Non-pigmented ciliary epithelial cell (primary cell): Measurements from ENCODE around the gene RFFL.
"Not testable (repeated sequence)": the region's sequence is repeated elsewhere in the genome, so short reads cannot be mapped to it uniquely, and the experiment has no call there.

ENCODE experiments used
- DNase-seq: peaks from one replicate; pipeline ENCODE4 v3.0.0-alpha.2; 2010; ENCODE audit warnings: low read depth

The RFFL gene

DNA sequence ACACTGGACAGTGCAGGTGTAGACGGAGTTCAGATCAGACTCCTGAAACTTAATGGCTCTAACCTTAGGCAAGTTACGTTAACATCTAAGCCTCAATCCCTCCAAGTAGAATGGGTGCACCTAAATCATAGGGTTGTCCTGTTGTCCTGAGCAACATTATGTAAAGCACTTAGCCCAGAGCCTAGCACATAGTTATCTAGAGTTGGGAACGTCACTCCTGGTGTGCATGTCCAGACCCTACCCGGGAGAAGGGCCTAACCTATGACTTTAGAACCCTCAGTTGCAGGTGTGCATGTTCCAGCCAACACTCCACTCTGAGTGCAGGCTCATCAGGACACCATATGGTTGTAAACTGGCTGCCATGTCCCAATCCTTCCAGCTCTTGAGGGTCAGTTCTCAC lies 57.2 kb downstream of the RFFL start:
- DNase-seq = no peak

DNA sequence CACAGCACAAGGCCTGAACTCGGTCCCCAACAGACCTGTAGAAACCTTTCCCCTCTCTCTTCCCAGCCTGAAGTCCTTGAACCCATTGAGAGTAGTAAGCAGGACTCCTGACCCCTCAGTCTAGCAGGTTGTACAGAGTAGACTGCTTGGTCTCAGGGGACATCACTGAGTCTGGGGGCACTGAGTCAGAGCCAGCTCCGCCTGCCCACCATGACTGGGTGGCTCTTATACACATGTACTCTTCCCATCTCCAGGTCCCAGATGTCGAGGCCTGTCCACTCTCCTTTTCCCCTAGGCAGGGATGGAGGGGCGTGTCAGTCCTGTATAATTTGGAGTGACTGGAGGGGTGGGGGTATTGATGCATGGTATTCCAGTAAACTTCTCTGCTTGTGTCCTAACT lies 59.7 kb downstream of the RFFL start:
- no peak for DNase-seq

DNA sequence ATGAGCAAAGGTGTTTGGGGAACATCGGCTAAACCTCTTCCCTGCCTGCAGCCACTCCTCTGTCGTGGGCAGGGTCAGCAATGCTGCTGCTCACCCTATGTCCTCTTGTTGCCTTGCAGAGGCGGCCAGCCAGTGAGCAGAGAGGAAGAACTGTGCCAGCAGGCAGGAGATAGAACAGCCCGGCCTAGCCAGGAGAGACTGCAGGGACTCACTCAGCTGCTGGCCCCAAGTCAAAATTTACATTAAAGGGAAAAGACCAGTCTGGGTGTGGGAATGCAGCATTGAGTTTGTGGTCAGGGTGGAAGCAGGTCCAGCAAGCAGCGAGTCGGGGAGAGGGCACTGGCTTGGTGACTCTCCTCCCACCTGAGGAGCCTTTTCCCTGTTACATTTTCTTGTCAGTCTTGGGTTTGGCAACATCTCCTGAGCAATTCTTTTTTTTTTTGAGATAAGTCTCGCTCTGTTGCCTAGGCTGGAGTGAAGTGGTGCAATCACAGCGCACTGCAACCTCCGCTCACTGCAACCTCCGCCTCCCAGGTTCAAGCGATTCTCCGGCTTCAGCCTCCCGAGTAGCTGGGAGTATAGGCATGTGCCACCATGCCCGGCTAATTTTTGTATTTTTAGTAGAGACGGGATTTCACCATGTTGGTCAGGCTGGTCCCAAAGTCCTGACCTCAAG lies 60.5 kb downstream of the RFFL start:
- DNase-seq = no peak

DNA sequence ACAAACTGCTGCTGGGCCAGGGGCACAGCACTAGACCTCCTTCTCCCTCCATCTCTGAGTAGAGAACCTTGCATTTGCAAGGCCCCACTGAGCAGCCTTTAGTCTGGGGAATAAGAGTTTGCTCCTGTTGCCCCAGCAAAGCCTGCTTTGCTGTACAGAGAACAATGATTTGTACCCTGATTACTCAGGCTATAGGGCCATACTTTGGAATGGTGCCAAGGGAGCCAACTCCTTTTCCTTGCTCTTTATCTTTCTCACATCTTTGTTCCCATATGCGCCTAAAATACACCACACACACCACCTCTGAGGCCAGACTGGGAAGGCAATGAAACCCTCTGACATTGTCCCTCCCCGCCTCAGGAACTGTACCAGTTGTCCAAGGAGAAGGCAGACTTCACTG lies 62.0 kb downstream of the RFFL start:
- no peak for DNase-seq

DNA sequence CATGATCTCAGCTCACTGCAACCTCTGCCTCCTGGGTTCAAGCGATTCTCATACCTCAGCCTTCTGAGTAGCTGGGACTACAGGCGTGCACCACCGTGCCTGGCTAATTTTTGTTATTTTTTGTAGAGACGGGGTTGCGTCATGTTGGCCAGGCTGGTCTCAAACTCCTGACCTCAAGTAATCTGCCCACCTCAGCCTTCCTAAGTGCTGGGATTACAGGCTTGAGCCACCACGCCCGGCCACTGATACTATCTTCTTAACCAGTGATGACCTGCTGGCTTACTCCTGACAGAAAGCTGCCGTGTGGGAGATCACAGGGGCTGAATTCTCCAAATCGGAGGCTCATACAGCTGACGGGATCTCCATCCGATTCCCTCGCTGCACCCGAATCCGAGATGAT lies 62.5 kb downstream of the RFFL start:
- not testable (repeated sequence) for DNase-seq

DNA sequence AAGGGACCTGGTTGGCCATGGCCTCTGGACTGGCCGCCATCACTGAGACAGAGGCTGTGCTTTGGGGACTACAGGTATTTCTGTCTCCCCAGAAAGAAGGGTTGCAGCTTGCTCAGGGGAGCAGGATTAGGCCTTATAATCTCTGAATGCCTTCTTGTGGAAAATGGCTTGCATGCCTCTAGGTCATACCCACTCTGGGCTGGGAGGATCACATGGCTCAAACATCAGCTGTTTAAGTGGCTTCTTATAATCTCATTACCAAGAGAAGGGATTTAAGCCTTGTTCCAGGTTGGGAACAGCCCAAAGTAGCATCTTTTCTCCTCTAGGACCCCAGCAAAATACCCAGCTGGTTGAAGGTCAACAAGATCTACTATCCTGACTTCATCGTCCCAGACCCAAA lies 64.1 kb downstream of the RFFL start:
- DNase-seq = no peak

DNA sequence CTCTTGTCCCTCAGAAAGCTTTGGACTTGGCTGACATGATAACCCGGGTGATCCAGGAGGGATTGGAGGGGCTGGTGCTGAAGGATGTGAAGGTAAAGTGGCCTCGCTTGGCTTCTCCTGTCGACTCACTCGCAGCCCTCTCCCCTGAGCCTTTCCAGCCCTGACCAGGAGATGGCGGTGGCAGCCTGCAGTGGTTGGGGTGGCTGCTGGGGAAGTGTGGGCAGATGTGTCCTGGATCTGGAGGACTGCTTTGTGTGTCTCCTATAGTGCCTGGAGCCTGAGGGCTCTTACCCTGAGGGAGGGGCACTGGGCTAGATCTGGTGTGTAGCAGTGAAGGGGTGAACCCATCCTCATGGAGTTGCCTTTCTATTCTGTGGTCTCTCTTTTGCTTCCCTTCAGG lies 65.3 kb downstream of the RFFL start:
- DNase-seq = no peak

DNA sequence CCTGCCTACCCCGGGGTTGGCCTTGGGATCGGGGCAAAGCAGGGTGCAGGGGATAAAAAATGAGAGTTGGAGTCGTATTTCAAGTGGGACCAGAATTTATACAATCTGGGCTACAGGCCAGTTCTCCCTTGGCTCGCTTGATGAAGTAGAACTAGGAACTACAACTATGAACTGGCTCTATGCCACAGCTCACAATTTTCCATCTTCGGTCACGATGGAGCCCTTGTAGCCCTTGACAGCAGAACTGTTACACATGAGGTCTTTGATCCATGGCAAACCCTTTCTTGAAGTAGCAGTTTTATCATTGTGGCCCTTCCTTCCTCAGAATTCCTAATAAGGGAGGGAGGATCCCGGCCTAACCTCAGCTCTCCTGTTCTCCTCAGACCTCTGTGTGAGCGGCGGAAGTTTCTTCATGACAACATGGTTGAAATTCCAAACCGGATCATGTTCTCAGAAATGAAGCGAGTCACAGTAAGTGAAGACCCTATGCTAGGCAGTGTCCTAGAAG lies 66.1 kb downstream of the RFFL start:
- peak; percentile 55 for DNase-seq

DNA sequence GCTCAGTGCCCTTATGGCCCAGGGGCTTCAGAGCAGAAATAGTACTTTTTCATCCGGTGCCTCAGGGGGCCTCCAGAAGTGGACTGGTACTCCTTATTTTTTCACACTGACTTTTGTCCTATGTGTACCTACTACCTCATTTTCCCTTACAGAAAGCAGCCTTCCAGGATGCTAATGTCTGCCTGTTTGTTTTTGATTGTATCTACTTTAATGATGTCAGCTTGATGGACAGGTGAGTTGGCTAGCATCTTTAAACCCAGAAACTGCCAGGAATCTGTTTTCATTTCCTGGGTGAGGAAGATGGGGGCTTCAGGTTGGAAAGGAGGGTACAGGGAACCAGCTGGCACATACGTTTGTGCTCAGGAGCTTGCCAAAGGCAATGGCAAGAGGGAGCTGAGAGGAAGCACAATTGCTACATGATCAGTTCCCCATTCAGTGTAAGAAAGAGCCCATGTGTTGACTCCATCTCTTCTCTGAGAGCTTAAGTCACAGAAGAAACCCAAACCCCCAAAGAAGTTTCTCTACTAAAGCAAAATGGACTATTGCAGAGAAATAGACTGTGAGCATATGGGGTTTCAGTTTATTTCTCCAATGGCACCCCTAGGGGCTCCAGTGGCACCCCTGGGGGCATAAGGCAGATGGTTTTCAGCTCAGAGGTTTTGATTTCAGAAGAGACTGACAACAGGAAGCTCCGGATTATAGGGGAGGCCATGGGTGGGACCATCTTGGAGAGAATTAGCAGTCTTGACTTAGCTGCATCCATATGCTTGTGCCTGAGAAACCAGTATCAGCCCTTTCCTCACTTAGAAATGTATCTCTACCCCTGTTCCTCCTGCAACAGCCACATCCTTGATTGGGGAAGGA lies 66.9 kb downstream of the RFFL start:
- DNase-seq = no peak

DNA sequence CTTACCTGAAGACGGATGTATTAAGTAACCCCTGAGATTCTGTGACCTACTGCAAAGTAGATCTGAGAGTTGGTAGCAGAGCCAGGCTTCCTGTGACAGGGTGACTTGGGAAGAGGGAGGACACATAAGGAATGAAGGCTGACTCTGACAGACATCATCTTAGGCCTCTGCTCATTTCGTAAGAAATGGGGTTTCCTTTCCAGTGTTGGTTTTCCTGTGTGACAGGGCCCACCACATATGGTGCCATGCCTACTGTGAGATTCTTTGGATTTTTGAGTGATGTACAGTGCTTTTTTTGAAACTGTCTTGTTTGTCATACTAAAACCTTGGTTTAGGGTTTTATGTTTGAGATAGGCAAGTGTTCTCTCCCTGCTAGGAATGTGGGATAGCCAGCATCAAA lies 70.5 kb downstream of the RFFL start:
- no peak for DNase-seq

DNA sequence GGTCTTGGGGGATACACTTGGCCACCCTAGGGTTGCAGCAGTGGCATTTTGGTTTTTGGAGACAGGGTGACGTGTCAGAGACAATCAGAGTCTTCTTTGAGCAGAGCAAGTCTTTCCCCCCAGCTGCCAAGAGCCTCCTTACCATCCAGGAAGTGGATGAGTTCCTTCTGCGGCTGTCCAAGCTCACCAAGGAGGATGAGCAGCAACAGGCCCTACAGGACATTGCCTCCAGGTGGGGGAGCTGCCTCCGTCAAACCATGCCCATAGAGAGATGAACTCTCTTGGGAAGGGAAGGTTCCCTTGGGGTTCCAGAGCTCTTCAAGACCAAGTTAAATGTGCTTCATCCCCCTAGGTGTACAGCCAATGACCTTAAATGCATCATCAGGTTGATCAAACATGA lies 71.9 kb downstream of the RFFL start:
- no peak for DNase-seq

DNA sequence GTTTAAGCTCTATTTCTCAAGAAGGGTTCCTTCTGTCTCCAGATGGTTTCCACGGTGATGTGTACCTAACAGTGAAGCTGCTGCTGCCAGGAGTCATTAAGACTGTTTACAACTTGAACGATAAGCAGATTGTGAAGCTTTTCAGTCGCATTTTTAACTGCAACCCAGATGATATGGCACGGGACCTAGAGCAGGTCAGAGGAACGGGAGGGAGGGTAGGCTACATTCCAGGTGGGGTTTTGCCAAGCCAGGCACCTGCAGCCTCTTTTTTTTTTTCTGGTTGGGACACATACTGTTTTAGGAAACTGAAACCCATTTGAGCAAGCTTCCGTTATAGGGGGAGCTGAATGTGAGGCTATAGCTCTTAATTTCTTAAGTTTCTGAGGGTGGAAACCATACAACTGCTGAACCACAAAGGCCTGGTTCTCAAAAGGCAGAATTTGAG lies 72.6 kb downstream of the RFFL start:
- no peak for DNase-seq

DNA sequence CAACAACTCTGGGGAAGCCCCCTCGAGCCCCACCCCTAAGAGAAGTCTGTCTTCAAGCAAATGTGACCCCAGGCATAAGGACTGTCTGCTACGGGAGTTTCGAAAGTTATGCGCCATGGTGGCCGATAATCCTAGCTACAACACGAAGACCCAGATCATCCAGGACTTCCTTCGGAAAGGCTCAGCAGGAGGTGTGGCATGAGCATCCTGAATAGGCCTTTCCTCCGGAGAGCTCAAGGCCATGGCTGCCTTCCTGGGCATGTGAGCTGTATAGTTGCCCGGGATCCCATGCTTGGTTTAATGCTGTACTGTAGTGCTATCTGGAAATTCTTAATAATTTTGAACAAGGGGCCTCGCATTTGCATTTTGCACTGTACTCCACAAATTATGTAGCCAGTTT lies 74.0 kb downstream of the RFFL start:
- no peak for DNase-seq

DNA sequence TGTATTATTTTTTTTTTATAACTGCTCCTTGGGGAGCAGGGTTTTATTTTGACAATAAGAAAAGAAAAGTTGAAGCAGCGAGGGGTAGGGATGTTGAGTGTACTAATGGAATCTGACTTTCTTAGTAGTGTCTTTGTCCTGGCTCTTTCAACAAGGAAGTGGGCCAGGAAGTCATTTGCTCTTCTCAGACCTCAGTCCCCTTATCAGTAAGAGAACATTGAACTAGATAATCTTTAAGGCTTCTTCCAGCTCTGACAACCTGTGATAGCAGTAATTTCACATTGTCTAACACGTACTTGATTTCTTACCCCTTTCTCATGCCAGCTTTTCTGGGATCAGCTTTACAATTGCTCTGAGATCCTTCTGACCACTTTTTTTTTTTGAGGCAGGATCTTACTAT lies 74.9 kb downstream of the RFFL start:
- DNase-seq = no peak

DNA sequence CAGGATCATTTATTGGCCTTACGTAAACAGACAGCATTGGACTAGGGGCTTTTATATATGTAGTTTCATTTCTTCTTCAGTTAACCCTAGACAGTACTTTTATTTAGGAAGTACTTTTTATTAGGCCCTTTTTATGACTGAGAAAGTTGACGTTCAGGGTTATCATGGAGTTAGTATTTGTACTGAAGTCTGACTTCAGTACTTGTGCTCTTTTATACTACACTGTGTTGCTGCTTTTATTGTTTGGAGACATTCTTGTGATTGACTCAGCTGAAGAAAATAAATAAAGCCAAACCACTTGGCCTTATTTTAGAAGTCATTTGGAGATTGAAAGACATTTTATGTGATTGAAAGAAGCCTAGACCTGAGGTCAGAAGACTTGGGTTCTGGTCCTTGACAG lies 76.3 kb downstream of the RFFL start:
- DNase-seq = no peak

DNA sequence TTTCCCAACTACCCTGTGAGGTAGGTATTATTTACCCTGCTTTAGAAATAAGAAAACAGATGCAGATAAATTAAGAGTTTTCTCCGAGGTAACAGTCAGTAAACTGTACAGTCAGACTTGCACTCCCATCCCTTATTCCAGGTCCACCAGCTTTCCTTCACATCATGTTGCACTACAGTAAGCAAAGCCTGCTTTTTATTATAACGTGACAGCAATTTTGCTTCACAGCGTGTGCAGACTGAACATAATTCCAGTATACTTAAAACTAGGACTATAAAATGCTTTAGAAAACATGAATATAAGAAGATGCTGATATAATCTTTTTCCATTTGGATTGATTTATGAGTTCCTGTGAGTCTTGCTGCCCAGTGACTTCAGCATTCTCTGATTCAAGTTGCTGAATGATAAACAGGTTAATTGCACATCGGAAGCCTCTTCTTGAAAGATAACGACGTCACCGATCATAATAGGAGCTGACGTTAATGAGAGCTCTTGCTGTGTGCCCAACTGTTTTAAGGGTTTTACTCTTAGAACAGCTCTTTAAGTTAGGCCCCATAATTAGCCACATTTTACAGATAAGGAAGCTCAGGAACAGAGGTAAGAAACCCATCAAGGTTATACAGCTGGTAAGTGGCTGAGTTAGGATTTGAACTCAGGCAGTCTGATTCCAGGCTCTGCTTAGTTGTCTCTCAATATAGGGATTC lies 81.8 kb downstream of the RFFL start:
- DNase-seq = no peak

DNA sequence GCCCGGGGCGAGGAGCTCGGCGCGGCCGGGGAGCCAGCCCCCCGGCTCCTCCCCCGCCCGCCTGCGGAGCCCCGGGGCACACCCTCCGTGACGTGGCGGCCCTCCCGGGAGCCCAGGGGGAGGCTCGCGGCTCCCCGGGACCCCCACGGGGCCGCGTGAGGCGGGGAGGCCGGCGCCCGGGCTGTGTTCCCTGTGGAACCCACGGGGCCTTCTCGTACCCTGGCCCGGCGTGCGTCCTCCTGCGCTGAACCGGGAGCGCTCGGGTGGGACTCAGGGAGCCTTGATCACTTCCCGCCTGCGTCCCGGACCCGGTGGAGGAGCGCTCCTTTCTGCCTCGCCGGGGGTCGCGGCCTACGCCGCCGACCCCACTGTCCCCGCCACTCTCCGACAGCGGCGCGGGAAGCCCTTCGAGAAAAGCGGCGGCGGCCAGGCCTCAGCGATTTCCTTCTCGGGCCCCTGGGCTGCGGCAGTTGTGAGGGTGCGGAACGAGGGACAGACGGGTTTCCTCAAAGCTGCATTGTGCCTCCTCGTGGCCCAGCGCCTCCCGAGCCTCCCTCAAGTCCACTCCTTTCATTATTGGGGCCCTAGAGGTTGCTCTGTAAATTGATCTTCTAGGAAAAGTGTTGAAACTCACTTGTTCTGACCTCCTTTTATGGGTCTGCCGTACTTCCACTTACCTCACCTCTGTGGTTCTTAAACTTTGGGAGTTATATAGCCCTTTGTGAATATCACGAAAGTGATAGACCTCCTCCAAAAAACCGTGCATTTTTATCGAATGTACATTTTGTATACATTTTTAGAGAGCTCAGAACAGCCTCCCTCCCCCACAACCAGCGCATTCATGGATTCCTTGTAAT lies 82.6 kb downstream of the RFFL start:
- no peak for DNase-seq

DNA sequence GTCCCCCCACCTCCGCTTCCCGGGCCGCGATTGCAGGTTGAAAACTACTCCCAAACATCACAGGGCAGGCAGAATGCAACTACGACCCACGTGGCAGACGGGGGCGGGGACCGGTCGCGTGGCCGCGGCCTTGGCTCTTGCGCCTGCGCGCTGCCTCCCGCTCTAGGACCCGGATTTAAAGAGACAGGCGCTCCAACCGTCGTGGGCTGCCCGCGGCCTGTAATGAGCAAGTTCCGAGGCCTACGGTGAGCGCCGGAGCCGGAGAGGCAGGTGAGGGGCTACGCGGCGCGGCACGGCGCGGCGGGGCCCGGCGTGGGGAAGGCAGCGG lies 83.2 kb downstream of the RFFL start, which contains the start of gene LIG3:
LIG3 (plus strand) TSS at position 160 of the 328 bp plus-strand sequence. CDS start 2,494 bp downstream, outside the sequence.
- DNase-seq = peak; percentile 64

DNA sequence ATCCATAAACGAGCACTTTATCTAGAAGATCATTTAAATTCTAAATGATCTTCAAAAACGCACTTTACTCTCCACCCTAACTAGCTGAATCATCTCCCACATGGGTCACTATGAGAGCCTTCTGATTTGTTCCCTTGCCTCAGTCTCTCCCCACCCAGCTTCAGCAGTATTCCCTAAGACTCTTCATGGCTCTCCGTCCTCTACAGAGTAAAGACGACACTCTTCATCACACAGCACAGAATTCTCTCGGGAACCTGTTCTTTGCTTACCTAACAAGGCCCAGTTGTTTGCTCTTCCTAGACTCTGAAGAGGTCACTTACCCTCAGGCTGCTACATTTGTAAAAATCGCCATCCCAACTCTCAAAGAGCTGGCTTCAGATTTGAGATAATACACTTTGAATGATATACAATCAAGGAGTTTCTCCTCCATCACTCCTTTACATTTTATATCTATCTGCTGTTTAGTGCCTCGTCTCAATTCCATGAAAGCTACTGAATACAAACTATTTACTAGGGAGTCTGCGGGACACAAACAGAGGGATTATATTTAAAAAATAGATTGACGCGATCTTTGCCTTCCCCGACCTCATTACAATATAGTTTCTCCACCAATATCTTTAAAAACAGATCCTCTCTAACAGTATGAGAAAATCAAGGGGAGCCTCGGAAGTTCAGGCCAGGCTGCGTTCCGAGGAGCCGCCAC lies 83.7 kb downstream of the RFFL start:
- DNase-seq = no peak

DNA sequence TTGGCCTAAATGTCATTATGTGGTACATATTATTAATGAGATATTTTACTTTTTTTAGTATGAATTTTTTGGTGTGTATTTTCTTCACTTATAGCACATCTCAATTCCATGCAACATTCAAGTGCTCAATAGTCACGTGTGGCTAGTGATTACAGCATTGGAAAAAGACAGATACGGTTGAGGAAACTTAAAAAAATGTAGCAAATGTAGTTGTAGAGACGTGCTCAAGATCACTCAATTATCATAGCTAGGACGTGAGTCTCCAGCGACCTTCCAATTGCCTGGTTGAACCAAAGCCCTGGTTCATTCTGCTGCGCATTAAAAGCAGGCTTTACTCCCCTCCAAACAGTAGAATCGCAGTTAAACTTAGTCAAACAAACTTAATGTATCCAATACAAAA lies 84.4 kb downstream of the RFFL start:
- no peak for DNase-seq
